ENCODE results near the gene IL31RA.

DNA sequence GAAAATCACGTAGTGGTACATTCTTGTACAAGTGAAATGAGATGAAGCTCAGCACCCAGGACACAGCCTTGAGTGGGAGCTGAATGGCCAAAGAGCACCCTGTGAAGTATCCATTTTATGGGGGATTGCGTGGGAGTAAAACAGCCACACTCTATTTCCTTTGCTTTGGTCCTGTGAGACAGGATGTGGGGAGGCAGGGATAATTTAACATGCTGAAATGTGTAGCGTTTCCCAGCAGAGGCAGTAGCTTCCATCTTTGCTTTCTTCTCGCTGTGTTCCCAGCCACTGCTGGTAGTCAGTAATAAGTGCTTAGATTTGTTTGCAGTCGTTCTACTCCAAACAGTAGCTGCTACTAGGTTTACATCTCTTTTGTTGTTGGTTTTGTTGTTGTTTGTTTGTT lies 4.4 kb downstream of the IL31RA start:
- TF ChIP-seq, protein P1, sequence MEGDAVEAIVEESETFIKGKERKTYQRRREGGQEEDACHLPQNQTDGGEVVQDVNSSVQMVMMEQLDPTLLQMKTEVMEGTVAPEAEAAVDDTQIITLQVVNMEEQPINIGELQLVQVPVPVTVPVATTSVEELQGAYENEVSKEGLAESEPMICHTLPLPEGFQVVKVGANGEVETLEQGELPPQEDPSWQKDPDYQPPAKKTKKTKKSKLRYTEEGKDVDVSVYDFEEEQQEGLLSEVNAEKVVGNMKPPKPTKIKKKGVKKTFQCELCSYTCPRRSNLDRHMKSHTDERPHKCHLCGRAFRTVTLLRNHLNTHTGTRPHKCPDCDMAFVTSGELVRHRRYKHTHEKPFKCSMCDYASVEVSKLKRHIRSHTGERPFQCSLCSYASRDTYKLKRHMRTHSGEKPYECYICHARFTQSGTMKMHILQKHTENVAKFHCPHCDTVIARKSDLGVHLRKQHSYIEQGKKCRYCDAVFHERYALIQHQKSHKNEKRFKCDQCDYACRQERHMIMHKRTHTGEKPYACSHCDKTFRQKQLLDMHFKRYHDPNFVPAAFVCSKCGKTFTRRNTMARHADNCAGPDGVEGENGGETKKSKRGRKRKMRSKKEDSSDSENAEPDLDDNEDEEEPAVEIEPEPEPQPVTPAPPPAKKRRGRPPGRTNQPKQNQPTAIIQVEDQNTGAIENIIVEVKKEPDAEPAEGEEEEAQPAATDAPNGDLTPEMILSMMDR (IDR thresholded peaks at IDR 0.05), result no peak
- TF ChIP-seq EP300 (IDR thresholded peaks at IDR 0.05) (no peak), POLR2A (IDR thresholded peaks at IDR 0.05) (no peak)
